ENCODE results near the gene CRACDL.

The CRACDL gene

DNA sequence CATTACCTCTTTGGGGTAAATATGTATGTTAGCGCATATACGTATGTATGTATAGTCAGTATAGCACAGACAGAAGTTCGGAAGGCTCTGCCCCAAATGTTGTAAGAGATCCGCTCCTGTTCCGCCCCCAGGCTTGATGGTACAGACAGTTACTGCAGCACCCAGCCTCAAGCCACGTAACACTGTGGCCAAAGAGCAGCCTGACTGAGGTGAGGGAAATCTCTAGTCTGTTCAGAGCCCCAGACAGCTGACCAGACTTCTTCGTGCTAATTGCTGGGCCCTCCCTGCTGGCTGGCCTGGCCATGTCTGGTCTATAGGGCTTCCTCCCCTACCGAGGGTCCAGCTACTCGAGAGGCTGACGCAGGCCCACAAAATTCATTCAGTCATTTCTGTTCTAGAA lies 7.8 kb downstream of the CRACDL start:
- no peak for TF ChIP-seq PAX5 (IDR thresholded peaks at IDR 0.05; ENCODE audit: insufficient read depth, low read length, severe bottlenecking)
- no peak for TF ChIP-seq TAF1 (IDR thresholded peaks at IDR 0.05; ENCODE audit: low read depth, low read length)
- TF ChIP-seq SPI1 (IDR thresholded peaks at IDR 0.05; ENCODE audit: low read depth, low read length): no peak
- TF ChIP-seq POLR2AphosphoS5 (IDR thresholded peaks at IDR 0.05; ENCODE audit: low read depth, low read length): no peak
- TF ChIP-seq POU2F2 (IDR thresholded peaks at IDR 0.05; ENCODE audit: low read depth, low read length): no peak
- no peak for TF ChIP-seq POLR2A (IDR thresholded peaks at IDR 0.05; ENCODE audit: low read depth, low read length)
- FAIRE-seq: no peak
- no peak for DNase-seq (ENCODE audit: insufficient read length, low spot score)

DNA sequence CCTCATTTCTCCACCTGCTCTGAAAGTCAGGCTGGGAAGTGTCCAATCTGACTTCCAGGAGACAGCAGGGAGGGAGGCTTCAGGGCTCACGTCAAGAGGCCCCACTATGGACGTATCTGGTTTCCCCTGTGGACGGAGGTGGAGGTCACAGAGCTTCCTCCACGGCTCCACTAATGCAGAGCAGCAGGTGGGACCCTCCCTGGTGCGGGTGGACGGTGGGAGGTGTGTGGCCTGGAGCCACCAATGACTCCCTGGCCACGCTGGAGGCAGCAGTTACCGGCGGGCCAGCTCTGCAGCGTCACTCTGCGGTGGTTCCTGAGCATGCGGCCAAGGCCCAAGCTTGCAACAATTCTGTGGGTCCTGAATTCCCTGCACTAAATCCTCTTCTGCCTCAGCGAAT lies 9.0 kb downstream of the CRACDL start:
- DNase-seq (ENCODE audit: insufficient read length, low spot score) (no peak), FAIRE-seq (no peak)
- TF ChIP-seq PAX5 (IDR thresholded peaks at IDR 0.05; ENCODE audit: insufficient read depth, low read length, severe bottlenecking) (no peak), TAF1 (IDR thresholded peaks at IDR 0.05; ENCODE audit: low read depth, low read length) (no peak), POLR2A (IDR thresholded peaks at IDR 0.05; ENCODE audit: low read depth, low read length) (no peak), SPI1 (IDR thresholded peaks at IDR 0.05; ENCODE audit: low read depth, low read length) (no peak), POU2F2 (IDR thresholded peaks at IDR 0.05; ENCODE audit: low read depth, low read length) (no peak), POLR2AphosphoS5 (IDR thresholded peaks at IDR 0.05; ENCODE audit: low read depth, low read length) (no peak)

DNA sequence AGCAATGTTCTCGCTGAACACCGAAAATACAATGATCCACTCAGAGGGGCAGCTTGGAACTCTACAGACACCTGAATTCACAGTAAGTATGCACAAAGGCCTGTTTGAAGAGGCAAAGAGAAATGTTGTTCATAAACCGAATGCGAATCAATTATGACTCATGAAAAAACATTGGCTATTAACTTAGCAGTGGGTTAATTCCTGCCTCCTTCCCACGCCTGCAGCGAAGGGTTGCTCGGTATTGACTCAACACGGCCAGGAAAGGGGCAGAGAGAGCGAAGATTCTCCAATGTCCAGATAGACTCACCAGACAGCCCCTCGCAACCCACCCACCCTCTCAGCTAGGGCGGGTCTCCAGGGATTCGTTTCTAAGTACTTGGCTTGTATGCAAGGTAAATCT lies 9.4 kb downstream of the CRACDL start:
- DNase-seq (ENCODE audit: insufficient read length, low spot score) (no peak), FAIRE-seq (no peak)
- TF ChIP-seq POLR2A (IDR thresholded peaks at IDR 0.05; ENCODE audit: low read depth, low read length): no peak
- TF ChIP-seq POLR2AphosphoS5 (IDR thresholded peaks at IDR 0.05; ENCODE audit: low read depth, low read length): no peak
- TF ChIP-seq PAX5 (IDR thresholded peaks at IDR 0.05; ENCODE audit: insufficient read depth, low read length, severe bottlenecking): no peak
- no peak for TF ChIP-seq SPI1 (IDR thresholded peaks at IDR 0.05; ENCODE audit: low read depth, low read length)
- no peak for TF ChIP-seq TAF1 (IDR thresholded peaks at IDR 0.05; ENCODE audit: low read depth, low read length)
- no peak for TF ChIP-seq POU2F2 (IDR thresholded peaks at IDR 0.05; ENCODE audit: low read depth, low read length)

DNA sequence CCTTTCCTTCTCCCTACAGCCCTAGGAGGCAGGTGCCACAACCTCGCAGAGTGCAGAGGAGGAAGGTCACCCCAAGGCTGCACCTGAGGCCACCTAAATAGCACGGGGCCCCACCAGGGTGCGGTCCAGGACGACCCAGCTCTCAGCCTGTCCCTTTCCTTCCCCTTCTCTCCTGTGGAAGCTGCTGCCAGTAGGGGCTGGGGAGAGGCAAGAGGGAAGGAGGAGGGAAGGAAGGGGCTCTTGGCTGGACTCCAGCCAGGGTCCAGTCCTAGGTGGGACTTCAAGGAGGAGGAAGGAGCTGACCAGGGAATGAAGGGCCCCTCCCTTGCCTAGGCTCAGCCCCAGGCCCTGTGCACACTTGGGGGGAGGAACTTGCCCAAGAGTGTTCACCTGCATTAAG lies 11.1 kb downstream of the CRACDL start:
- FAIRE-seq: no peak
- TF ChIP-seq POLR2AphosphoS5 (IDR thresholded peaks at IDR 0.05; ENCODE audit: low read depth, low read length) (no peak), TAF1 (IDR thresholded peaks at IDR 0.05; ENCODE audit: low read depth, low read length) (no peak)

DNA sequence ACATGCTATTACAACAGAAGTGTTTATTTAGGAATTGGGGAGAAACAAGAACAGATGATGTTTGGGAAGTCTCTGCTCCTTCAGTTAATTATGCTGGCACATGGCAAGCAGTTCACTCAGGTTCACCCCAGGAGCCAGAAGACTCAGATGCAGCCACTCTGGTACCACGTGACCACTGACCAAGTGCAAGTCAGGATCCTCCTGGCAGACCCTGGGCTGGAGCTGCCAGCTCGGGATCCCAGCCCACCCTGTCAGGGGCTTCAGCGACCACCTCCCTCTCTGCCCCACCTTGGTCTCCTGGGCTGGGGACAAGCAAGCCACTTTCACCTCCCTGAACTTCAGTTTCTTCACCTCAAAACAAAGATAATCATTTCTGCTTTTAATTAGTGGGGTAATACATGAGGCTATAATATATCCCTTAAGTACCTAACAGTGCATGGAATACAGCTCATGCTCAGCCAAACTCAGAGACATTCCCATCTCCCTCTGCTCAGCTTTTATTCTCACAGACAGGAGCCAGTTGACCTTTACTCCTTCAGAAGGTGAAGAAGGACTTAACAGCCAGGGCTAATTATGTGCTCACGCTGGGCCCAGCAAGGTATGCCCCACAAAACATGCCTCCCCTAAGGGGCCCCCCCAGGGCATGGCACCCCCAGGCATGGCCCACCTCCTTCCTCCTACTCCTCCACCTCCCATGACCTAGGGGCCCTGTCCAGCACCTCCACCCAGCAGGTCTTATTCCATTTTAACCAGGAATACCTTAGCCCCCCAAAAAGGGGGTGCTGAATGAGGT lies 11.8 kb downstream of the CRACDL start:
- FAIRE-seq (no peak), DNase-seq (ENCODE audit: insufficient read length, low spot score) (no peak)
- TF ChIP-seq POU2F2 (IDR thresholded peaks at IDR 0.05; ENCODE audit: low read depth, low read length) (no peak), SPI1 (IDR thresholded peaks at IDR 0.05; ENCODE audit: low read depth, low read length) (no peak), TAF1 (IDR thresholded peaks at IDR 0.05; ENCODE audit: low read depth, low read length) (no peak), PAX5 (IDR thresholded peaks at IDR 0.05; ENCODE audit: insufficient read depth, low read length, severe bottlenecking) (no peak), POLR2AphosphoS5 (IDR thresholded peaks at IDR 0.05; ENCODE audit: low read depth, low read length) (no peak), POLR2A (IDR thresholded peaks at IDR 0.05; ENCODE audit: low read depth, low read length) (no peak)

More for the DNA sequence above, 11.1 kb downstream of the CRACDL start:
- no peak for DNase-seq (ENCODE audit: insufficient read length, low spot score)

DNA sequence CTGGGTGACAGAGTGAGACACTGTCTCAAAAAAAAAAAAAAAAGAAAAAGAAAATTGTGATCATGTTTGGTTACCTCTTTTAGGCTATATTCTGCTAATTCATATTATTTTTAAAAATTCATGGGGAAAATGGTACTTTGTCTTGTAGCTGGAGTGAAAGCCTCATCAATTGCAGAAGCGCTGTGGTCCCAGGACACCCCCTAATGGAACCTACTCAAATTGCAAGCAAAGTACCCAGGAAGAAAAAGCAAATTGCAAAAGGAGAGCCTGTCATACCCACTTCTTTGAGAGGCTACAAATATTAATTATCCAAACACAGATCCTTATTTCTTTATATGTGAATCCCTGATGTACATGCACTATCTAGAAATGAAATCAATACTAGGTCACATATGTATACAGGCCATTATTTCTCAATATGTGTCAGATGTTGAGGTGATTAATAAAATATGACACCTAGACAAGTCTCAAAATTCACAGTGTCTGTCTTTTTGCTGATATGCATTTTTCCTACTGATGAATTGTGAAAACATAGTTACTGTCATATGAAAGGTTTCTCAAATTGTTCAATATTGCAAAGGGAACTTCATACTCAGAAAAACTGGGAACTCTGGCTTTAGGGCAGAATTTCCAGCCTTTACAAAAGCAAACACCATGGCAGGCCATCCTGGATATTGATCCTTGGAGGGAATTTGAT lies 12.6 kb downstream of the CRACDL start:
- FAIRE-seq: no peak
- DNase-seq (ENCODE audit: insufficient read length, low spot score): no peak
- TF ChIP-seq POLR2A (IDR thresholded peaks at IDR 0.05; ENCODE audit: low read depth, low read length) (no peak), POU2F2 (IDR thresholded peaks at IDR 0.05; ENCODE audit: low read depth, low read length) (no peak), PAX5 (IDR thresholded peaks at IDR 0.05; ENCODE audit: insufficient read depth, low read length, severe bottlenecking) (no peak), TAF1 (IDR thresholded peaks at IDR 0.05; ENCODE audit: low read depth, low read length) (no peak), SPI1 (IDR thresholded peaks at IDR 0.05; ENCODE audit: low read depth, low read length) (no peak), POLR2AphosphoS5 (IDR thresholded peaks at IDR 0.05; ENCODE audit: low read depth, low read length) (no peak)

DNA sequence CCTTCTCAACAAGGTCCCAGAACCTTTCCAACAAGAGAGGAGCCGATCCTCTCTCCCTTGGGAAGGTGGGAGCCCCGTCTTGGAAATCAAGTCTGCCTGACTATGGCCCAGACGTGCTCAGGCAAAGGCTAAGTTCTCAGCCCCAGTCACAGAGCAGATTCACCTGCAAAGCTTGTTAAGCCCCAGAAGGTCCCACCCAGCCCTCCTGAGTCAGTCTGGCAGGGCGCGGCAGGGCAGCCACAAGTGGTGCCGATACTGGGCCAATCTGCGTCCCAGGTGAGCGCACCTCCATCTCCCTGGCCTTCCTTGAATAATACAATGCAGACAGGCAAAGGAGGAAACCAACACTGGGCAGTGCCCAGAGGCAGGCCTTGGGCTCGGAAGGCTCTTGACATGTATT lies 15.0 kb downstream of the CRACDL start:
- DNase-seq (ENCODE audit: insufficient read length, low spot score) (no peak), FAIRE-seq (no peak)
- no peak for TF ChIP-seq POU2F2 (IDR thresholded peaks at IDR 0.05; ENCODE audit: low read depth, low read length)
- TF ChIP-seq TAF1 (IDR thresholded peaks at IDR 0.05; ENCODE audit: low read depth, low read length): no peak
- no peak for TF ChIP-seq POLR2AphosphoS5 (IDR thresholded peaks at IDR 0.05; ENCODE audit: low read depth, low read length)
- no peak for TF ChIP-seq SPI1 (IDR thresholded peaks at IDR 0.05; ENCODE audit: low read depth, low read length)
- no peak for TF ChIP-seq PAX5 (IDR thresholded peaks at IDR 0.05; ENCODE audit: insufficient read depth, low read length, severe bottlenecking)
- TF ChIP-seq POLR2A (IDR thresholded peaks at IDR 0.05; ENCODE audit: low read depth, low read length): no peak

DNA sequence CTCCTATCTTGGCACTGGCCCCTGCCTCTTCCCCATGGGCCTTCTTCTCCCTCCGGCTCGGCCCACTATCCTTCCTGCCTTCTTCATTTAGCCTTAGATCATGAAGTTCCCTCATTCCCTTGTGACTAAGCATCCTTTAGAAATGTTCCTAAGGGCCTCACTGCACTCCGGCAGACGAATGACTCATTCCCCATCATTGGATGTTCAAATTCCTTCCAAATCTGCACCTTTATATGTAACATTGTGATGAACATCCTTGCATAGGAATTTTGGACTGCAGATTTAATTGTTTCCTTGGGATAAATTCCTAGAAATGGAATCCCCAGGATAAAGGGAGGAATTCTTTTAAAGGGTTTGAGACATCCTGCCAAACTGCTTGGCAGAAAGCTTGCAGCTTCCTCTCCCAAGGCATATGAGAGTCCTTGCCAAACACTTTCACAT lies 19.0 kb downstream of the CRACDL start:
- DNase-seq (ENCODE audit: insufficient read length, low spot score): no peak
- TF ChIP-seq POU2F2 (IDR thresholded peaks at IDR 0.05; ENCODE audit: low read depth, low read length) (no peak), TAF1 (IDR thresholded peaks at IDR 0.05; ENCODE audit: low read depth, low read length) (no peak), POLR2A (IDR thresholded peaks at IDR 0.05; ENCODE audit: low read depth, low read length) (no peak), POLR2AphosphoS5 (IDR thresholded peaks at IDR 0.05; ENCODE audit: low read depth, low read length) (no peak), PAX5 (IDR thresholded peaks at IDR 0.05; ENCODE audit: insufficient read depth, low read length, severe bottlenecking) (no peak), SPI1 (IDR thresholded peaks at IDR 0.05; ENCODE audit: low read depth, low read length) (no peak)
- no peak for FAIRE-seq

DNA sequence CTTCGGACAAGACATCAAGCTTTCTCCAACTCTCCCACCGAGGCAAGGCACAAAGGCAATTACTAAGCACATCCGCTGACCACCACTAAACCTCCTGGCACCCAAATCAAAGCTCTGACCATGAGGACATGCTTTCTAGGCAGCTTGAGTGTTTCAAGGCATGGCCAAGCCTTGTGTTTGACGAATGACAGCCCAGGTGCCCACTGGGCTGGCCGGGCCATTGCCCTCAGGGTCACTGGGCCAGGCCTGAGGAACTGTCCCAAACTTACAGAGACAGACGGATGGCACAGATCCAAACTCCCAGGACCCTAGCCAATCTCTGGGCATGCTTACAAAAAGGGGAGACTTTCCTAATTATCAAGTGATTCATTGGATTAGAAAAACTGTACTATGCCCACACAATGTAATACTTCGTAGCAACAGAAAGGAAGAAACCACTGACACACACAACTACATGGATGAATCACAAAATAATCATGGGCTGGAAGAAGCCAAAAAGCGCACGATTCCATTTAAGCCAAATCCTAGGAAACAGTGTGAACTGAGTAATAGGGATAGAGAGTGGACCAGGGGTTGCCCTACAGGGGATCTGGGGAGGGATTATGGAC lies 20.2 kb downstream of the CRACDL start:
- TF ChIP-seq POLR2A (IDR thresholded peaks at IDR 0.05; ENCODE audit: low read depth, low read length) (no peak), TAF1 (IDR thresholded peaks at IDR 0.05; ENCODE audit: low read depth, low read length) (no peak), POU2F2 (IDR thresholded peaks at IDR 0.05; ENCODE audit: low read depth, low read length) (no peak), SPI1 (IDR thresholded peaks at IDR 0.05; ENCODE audit: low read depth, low read length) (no peak), PAX5 (IDR thresholded peaks at IDR 0.05; ENCODE audit: insufficient read depth, low read length, severe bottlenecking) (no peak), POLR2AphosphoS5 (IDR thresholded peaks at IDR 0.05; ENCODE audit: low read depth, low read length) (no peak)
- FAIRE-seq (no peak), DNase-seq (ENCODE audit: insufficient read length, low spot score) (no peak)
